BJ (cell line): ENCODE measurements around the gene DBN1. TPM values are rescaled to one million over a fixed set of nuclear protein-coding genes. Genes with fewer than 3 reads are reported as not detected.
A peak's percentile ranks its signal among the peaks of the same experiment; 100 is the strongest.

Experiments
- CTCF ChIA-PET: fragments of 350-600 bp; formaldehyde crosslinking; extraction: SDS; loops from one replicate; lab custom pipeline; 2021; ENCODE audit warnings: antibody characterized with exemption, inconsistent platforms; lab: Yijun Ruan, JAX
- POLR2A ChIA-PET: fragments of 300-600 bp; sonication (Branson Sonifier 250); formaldehyde crosslinking; extraction: SDS; loops from one replicate; lab custom pipeline; 2021; ENCODE audit warnings: antibody characterized with exemption; lab: Charles Lee
- DNase-seq: peaks from one replicate; pipeline ENCODE4 v3.0.0-alpha.2; 2011; ENCODE audit warnings: low read depth
- H3K27me3 ChIP-seq: 2 replicates; pipeline ENCODE4 v1.6.0; 2011; ENCODE audit warnings: low read length; ENCODE audit not compliant: control insufficient read depth, insufficient read depth
- H3K36me3 ChIP-seq: 2 replicates; pipeline ENCODE4 v1.5.1; 2011; ENCODE audit warnings: low read length; ENCODE audit not compliant: control insufficient read depth, insufficient read depth
- H3K4me3 ChIP-seq: 2 replicates; pipeline ENCODE4 v1.5.1; 2011; ENCODE audit warnings: low read depth, mild to moderate bottlenecking, control low read depth, low read length
- CTCF ChIP-seq: IDR thresholded peaks from 2 replicates; pipeline ENCODE4 v1.5.1; 2011; ENCODE audit warnings: low read depth, mild to moderate bottlenecking, control low read depth, inconsistent platforms, low read length, moderate library complexity; ENCODE audit not compliant: insufficient read depth
- polyA plus RNA-seq: library from polyadenylated mRNA; depleted of rRNA; stranded (reverse); fragments of >200 nt; gene quantifications from 2 replicates; pipeline ENCODE4 v1.2.3, GENCODE V29; 2011

The DBN1 gene
- polyA plus RNA-seq, 1 experiment = 176 TPM

- Histone ChIP-seq H3K36me3 (peaks cover 39% of the 10 kb centered on the region), H3K27me3 (no peaks in the 10 kb centered on the region), H3K4me3 (peak within 1 kb of the TSS; percentile 91)
- ChIA-PET CTCF (interaction anchor here (0.9 to 2.2 kb wide), 9 partner anchors 9 to 212 kb away, joined by 3 to 30 read pairs (median 3); no protein-coding TSS in a partner anchor), POLR2A (interaction anchor here (0.6 to 1.1 kb wide), 3 partner anchors 19 to 483 kb away, joined by 3 read pairs; partner anchors contain the start of gene PDLIM7)
- TF ChIP-seq CTCF = peak; percentile 24; the same call in 1 of the 2 replicates
- DNase-seq = peak; percentile 98
These were observed 43.5 kb upstream of the DBN1 start, which contains the start of gene DDX41 for GRCh38 chr5:177516601-177517568. DDX41 (minus strand) TSS chr5:177516961; CDS start chr5:177516945, 16 bp downstream.

- DNase-seq = no peak
- ChIA-PET POLR2A (interaction anchor here (0.6 to 1.1 kb wide), 2 partner anchors 9 to 18 kb away, joined by 3 to 10 read pairs; partner anchors contain the start of gene PDLIM7), CTCF (interaction anchor here (0.8 to 2.2 kb wide), 6 partner anchors 8 to 92 kb away, joined by 3 to 30 read pairs (median 3); no protein-coding TSS in a partner anchor)
- no peaks in the 10 kb centered on the region for H3K27me3 ChIP-seq
- H3K36me3 ChIP-seq = peaks cover 46% of the 10 kb centered on the region
- H3K4me3 ChIP-seq = peak overlapping the region; percentile 91
- no peak for TF ChIP-seq CTCF
These were observed 42.1 kb upstream of the DBN1 start for GRCh38 chr5:177515580-177515979.

- DNase-seq = no peak
- no peaks in the 10 kb centered on the region for H3K27me3 ChIP-seq
- CTCF ChIA-PET = interaction anchor here (1.0 kb wide), 1 partner anchor 13 kb away, joined by 5 read pairs; no protein-coding TSS in a partner anchor
- no peak for TF ChIP-seq CTCF
- no peak overlapping the region for H3K4me3 ChIP-seq
- POLR2A ChIA-PET = no interaction called here
- peaks cover 43% of the 10 kb centered on the region for H3K36me3 ChIP-seq
These were observed 41.1 kb upstream of the DBN1 start for GRCh38 chr5:177514541-177514940.

- TF ChIP-seq CTCF = no peak
- CTCF ChIA-PET = no interaction called here
- no peak overlapping the region for H3K4me3 ChIP-seq
- peaks cover 41% of the 10 kb centered on the region for H3K36me3 ChIP-seq
- no peaks in the 10 kb centered on the region for H3K27me3 ChIP-seq
- no peak for DNase-seq
- POLR2A ChIA-PET = no interaction called here
These were observed 40.1 kb upstream of the DBN1 start for GRCh38 chr5:177513500-177513899.
